A549 (cell line): ENCODE measurements around the gene DLG2. TPM values are rescaled to one million over a fixed set of nuclear protein-coding genes. Genes with fewer than 3 reads are reported as not detected.

Experiments
- ATAC-seq, 2 experiments: fragments of 200-7000 bp in 1 of 2; fragments of >200 bp in 1 of 2; cut with Nextera tagmentation in 1 of 2; cut with Tn5 transposase in 1 of 2; 3 replicates each; pipeline versions ENCODE4 v1.8.0 to v1.9.1; 2018 to 2020; ENCODE audit warnings: mild to moderate bottlenecking in 1 of 2, moderate library complexity in 1 of 2
- CTCF ChIA-PET: fragments of 300-600 bp; sonication (Branson Sonifier 250); formaldehyde crosslinking; extraction: SDS; loops from one replicate; lab custom pipeline; 2021; ENCODE audit warnings: antibody characterized with exemption, inconsistent platforms; lab: Yijun Ruan, JAX
- POLR2A ChIA-PET: fragments of 350-600 bp; formaldehyde crosslinking; extraction: SDS; loops from one replicate; lab custom pipeline; 2021; ENCODE audit warnings: antibody characterized with exemption, inconsistent platforms; lab: Yijun Ruan, JAX
- DNase-seq, 2 experiments: peaks; one replicate each; pipeline versions ENCODE4 v3.0.0 to v3.0.0-alpha.2; 2011 to 2016; ENCODE audit warnings: low read depth in 1 of 2, low spot score in 1 of 2
- FAIRE-seq: peaks from 2 replicates; lab custom pipeline; 2011; peaks lifted over from hg19 to GRCh38; lab: Jason Lieb, UNC
- H3K27ac ChIP-seq, 2 experiments: fragments of >200 bp; sonication (Bioruptor Twin); formaldehyde crosslinking; 3 replicates each; pipeline ENCODE4 v1.5.1; 2016 to 2017
- H3K4me1 ChIP-seq: fragments of >200 bp; sonication (Bioruptor Twin); formaldehyde crosslinking; 3 replicates; pipeline ENCODE4 v1.6.1; 2016
- H3K4me2 ChIP-seq: fragments of >200 bp; sonication (Bioruptor Twin); formaldehyde crosslinking; 3 replicates; pipeline ENCODE4 v1.6.1; 2016
- H3K4me3 ChIP-seq: fragments of >200 bp; sonication (Bioruptor Twin); formaldehyde crosslinking; 3 replicates; pipeline ENCODE4 v1.5.1; 2016
- H3K9me3 ChIP-seq: fragments of >200 bp; sonication (Bioruptor Twin); formaldehyde crosslinking; 3 replicates; pipeline ENCODE4 v1.6.1; 2016
- ATOH8 ChIP-seq: fragments of 250-450 bp; sonication (Bioruptor Pico); IDR thresholded peaks from 2 replicates; pipeline ENCODE4 v1.5.0; 2020; ENCODE audit warnings: low read depth, mild to moderate bottlenecking, moderate library complexity
- BCL3 ChIP-seq: fragments of >200 bp; sonication (Bioruptor Twin); formaldehyde crosslinking; IDR thresholded peaks from 3 replicates; pipeline ENCODE4 v1.6.1; 2016
- BHLHE40 ChIP-seq: IDR thresholded peaks from 2 replicates; pipeline ENCODE4 v1.6.1; 2012; ENCODE audit warnings: low read depth, low read length, inconsistent platforms
- CBX8 ChIP-seq: fragments of 200-600 bp; sonication (generic); IDR thresholded peaks from 2 replicates; pipeline ENCODE4 v1.6.1; 2016
- CHD2 ChIP-seq: fragments of 150-350 bp; IDR thresholded peaks from 2 replicates; pipeline ENCODE4 v1.6.1; 2014; ENCODE audit warnings: low read length; ENCODE audit not compliant: partially characterized antibody
- ELK1 ChIP-seq: fragments of 150-350 bp; IDR thresholded peaks from 2 replicates; pipeline ENCODE4 v1.6.1; 2014; ENCODE audit warnings: low read depth, mild to moderate bottlenecking, low read length
- FOXS1 ChIP-seq: fragments of 250-450 bp; sonication (Bioruptor Pico); IDR thresholded peaks from 2 replicates; pipeline ENCODE4 v1.5.0; 2020; ENCODE audit warnings: mild to moderate bottlenecking, moderate library complexity
- HOXA7 ChIP-seq: fragments of 250-450 bp; sonication (Bioruptor Pico); IDR thresholded peaks from 2 replicates; pipeline ENCODE4 v1.5.0; 2020; ENCODE audit warnings: mild to moderate bottlenecking, moderate library complexity
- JUN ChIP-seq, 2 experiments: fragments of >200 bp; sonication (Bioruptor Twin); formaldehyde crosslinking; IDR thresholded peaks; 2 replicates in 1 of 2; 3 replicates in 1 of 2; pipeline ENCODE4 v1.6.1; 2016 to 2017
- KDM1A ChIP-seq: fragments of 200-600 bp; sonication (generic); IDR thresholded peaks from 2 replicates; pipeline ENCODE4 v1.6.1; 2016; ENCODE audit warnings: low read depth, mild to moderate bottlenecking
- KDM5A ChIP-seq: fragments of 200-600 bp; sonication (generic); IDR thresholded peaks from 2 replicates; pipeline ENCODE4 v1.6.1; 2016; ENCODE audit warnings: antibody characterized with exemption, mild to moderate bottlenecking
- MYC ChIP-seq: IDR thresholded peaks from 2 replicates; pipeline ENCODE4 v1.6.1; 2012; ENCODE audit warnings: mild to moderate bottlenecking, inconsistent platforms, low read length, improper control_type of control experiment, borderline replicate concordance
- NFE2L2 ChIP-seq: fragments of 150-350 bp; conservative IDR thresholded peaks from 2 replicates; pipeline ENCODE4 v1.6.1; 2014; ENCODE audit warnings: low read length
- PBX3 ChIP-seq: IDR thresholded peaks from 2 replicates; pipeline ENCODE4 v1.6.1; 2012
- PHF8 ChIP-seq: fragments of 200-600 bp; sonication (generic); IDR thresholded peaks from 2 replicates; pipeline ENCODE4 v1.6.1; 2016; ENCODE audit warnings: low read depth, mild to moderate bottlenecking, antibody characterized with exemption, moderate library complexity, borderline replicate concordance
- SREBF2 ChIP-seq: fragments of 450-650 bp; IDR thresholded peaks from 2 replicates; pipeline ENCODE4 v1.6.1; 2014; ENCODE audit warnings: mild to moderate bottlenecking, moderate library complexity
- TFCP2L1 ChIP-seq: fragments of 250-450 bp; sonication (Bioruptor Pico); IDR thresholded peaks from 2 replicates; pipeline ENCODE4 v1.5.0; 2021; ENCODE audit warnings: mild to moderate bottlenecking
- TP53 ChIP-seq: fragments of 250-450 bp; sonication (Bioruptor Pico); IDR thresholded peaks from 2 replicates; pipeline ENCODE4 v1.5.0; 2021; ENCODE audit warnings: mild to moderate bottlenecking, moderate library complexity
- ZNF302 ChIP-seq: fragments of 250-450 bp; sonication (Bioruptor Pico); IDR thresholded peaks from 2 replicates; pipeline ENCODE4 v1.9.0; 2021; ENCODE audit warnings: inconsistent platforms, mild to moderate bottlenecking, moderate library complexity
- WGBS: methylation state at CpG from one replicate; pipeline ENCODE4 v1.1.6; 2017; ENCODE audit errors: missing lambda C conversion rate; 5-methylcytosine and 5-hydroxymethylcytosine counted together
- polyA plus RNA-seq, 4 experiments: library from polyadenylated mRNA; depleted of rRNA in 3 of 4; stranded (reverse); fragments of >200 nt; fragmentation: RNase III in 1 of 4; extraction: RNeasy Plus Mini Kit Qiagen cat#74134 plus additional on column Dnase treatment in 1 of 4; gene quantifications; 2 replicates in 3 of 4; 3 replicates in 1 of 4; pipeline ENCODE4 v1.2.3, GENCODE V29; 2011 to 2017

The DLG2 gene
- polyA plus RNA-seq, 2 of the 4 experiments (the other 2 are of a cell fraction), result 0.26 to 0.79 TPM

GRCh38 chr11:83863272-83863671 lies 1763.9 kb downstream of the DLG2 start:
- ChIA-PET POLR2A (no interaction called here), CTCF (interaction anchor here (1.6 kb wide), 1 partner anchor 27 kb away, joined by 4 read pairs; no protein-coding TSS in a partner anchor)
- TF ChIP-seq BCL3, result no peak
- no peak for TF ChIP-seq FOXS1 (CRISPR knock-in tag)
- no peak for TF ChIP-seq HOXA7 (CRISPR knock-in tag)
- TF ChIP-seq ATOH8 (CRISPR knock-in tag), result no peak
- TF ChIP-seq PBX3, result no peak
- DNase-seq (no peak), ATAC-seq (no peak), FAIRE-seq (no peak)
- 2% methylated on average over 2 of the region's 2 CpGs for WGBS
- H3K9me3 ChIP-seq, result no peaks in the 10 kb centered on the region
- no peak overlapping the region for H3K4me2 ChIP-seq
- H3K4me1 ChIP-seq, result no peaks in the 10 kb centered on the region
- H3K27ac ChIP-seq, result no peak overlapping the region
- H3K4me3 ChIP-seq, result no peak overlapping the region

GRCh38 chr11:83862691-83863090 lies 1764.5 kb downstream of the DLG2 start:
- Histone ChIP-seq H3K4me3 (no peak overlapping the region), H3K27ac (no peak overlapping the region), H3K9me3 (no peaks in the 10 kb centered on the region), H3K4me2 (no peak overlapping the region), H3K4me1 (no peaks in the 10 kb centered on the region)
- no peak for DNase-seq
- TF ChIP-seq ZNF302 (CRISPR knock-in tag) (no peak), TP53 (CRISPR knock-in tag) (no peak), BCL3 (no peak), PBX3 (no peak), KDM1A (no peak), MYC (no peak), SREBF2 (no peak), NFE2L2 (no peak), TFCP2L1 (CRISPR knock-in tag) (no peak), CHD2 (no peak), JUN (IDR thresholded peaks at IDR 0.05) (no peak), BHLHE40 (no peak), PHF8 (no peak), KDM5A (no peak), CBX8 (no peak), HOXA7 (CRISPR knock-in tag) (no peak), ELK1 (no peak)
- no peak for ATAC-seq
- ChIA-PET POLR2A (no interaction called here), CTCF (interaction anchor here (1.6 kb wide), 1 partner anchor 26 kb away, joined by 4 read pairs; no protein-coding TSS in a partner anchor)
- no peak for FAIRE-seq
- 0% methylated on average over 1 of the region's 1 CpG for WGBS
